ENCODE data around the gene NOD1.

DNA sequence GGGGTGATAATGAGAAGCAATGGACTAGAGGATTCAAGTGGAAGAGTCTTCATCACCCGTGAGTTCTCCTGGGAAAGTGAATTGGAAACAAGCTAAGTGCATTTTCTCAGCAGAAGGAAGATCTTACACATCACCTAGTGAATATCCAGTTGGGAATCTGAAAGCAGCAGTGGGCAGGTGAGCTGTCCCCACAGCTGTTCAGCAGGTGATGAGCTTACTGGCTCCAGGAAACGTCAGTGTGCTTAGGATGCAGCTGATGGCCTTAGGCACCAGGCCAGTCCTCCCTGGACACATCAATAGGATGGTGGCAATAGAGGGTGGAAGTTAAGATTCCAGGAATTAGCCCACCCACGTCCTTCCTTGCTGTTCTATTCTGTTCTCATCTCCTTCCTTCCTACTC, 66.7 kb downstream of the NOD1 start:
- TF ChIP-seq CTCF (IDR thresholded peaks at IDR 0.05) (no peak), POLR2A (IDR thresholded peaks at IDR 0.05) (no peak)
